GM21619 (cell line): ENCODE results near the gene CEP43.

Source experiments
- ATAC-seq: cut with Tn5 transposase; IDR thresholded peaks from one replicate; pipeline ENCODE4 v1.9.1; 2021; ENCODE audit not compliant: unreplicated experiment

Gene CEP43

GRCh38 chr6:166966268-166966667 is 32.9 kb upstream of the CEP43 start:
- ATAC-seq = no peak

- no peak for ATAC-seq
Measured at GRCh38 chr6:166969390-166970002, 29.7 kb upstream of the CEP43 start.

- ATAC-seq = no peak
Measured at GRCh38 chr6:166970091-166970490, 29.1 kb upstream of the CEP43 start.

GRCh38 chr6:166970776-166971175 is 28.4 kb upstream of the CEP43 start:
- no peak for ATAC-seq

- no peak for ATAC-seq
Measured at GRCh38 chr6:166971271-166971670, 27.9 kb upstream of the CEP43 start.

GRCh38 chr6:166972101-166972500 is 27.1 kb upstream of the CEP43 start:
- no peak for ATAC-seq

- ATAC-seq = no peak
Measured at GRCh38 chr6:166976636-166977035, 22.6 kb upstream of the CEP43 start.

- no peak for ATAC-seq
Measured at GRCh38 chr6:166977621-166978525, 21.3 kb upstream of the CEP43 start.

- no peak for ATAC-seq
Measured at GRCh38 chr6:166980738-166981137, 18.5 kb upstream of the CEP43 start.

- no peak for ATAC-seq
Measured at GRCh38 chr6:166987448-166987847, 11.7 kb upstream of the CEP43 start.

- ATAC-seq = no peak
Measured at GRCh38 chr6:166987930-166988329, 11.3 kb upstream of the CEP43 start.

GRCh38 chr6:166988674-166989201 is 10.5 kb upstream of the CEP43 start:
- ATAC-seq = no peak

GRCh38 chr6:166989427-166990032 is 9.7 kb upstream of the CEP43 start:
- peak; percentile 83 for ATAC-seq

GRCh38 chr6:166996406-166996805 is 2.8 kb upstream of the CEP43 start:
- no peak for ATAC-seq

- no peak for ATAC-seq
Measured at GRCh38 chr6:166997348-166997747, 1.8 kb upstream of the CEP43 start.

- ATAC-seq = peak; percentile 35
Measured at GRCh38 chr6:166997768-166998255, 1.4 kb upstream of the CEP43 start.

- peak; percentile 9 for ATAC-seq
Measured at GRCh38 chr6:166998256-166999144, 697 bp upstream of the CEP43 start.

GRCh38 chr6:166999884-167000253 is 672 bp downstream of the CEP43 start:
- no peak for ATAC-seq

- no peak for ATAC-seq
Measured at GRCh38 chr6:167000759-167001158, 1.6 kb downstream of the CEP43 start.

- no peak for ATAC-seq
Measured at GRCh38 chr6:167005350-167006159, 6.4 kb downstream of the CEP43 start.
